Liver (tissue), 9 donors: Measurements from ENCODE around the gene TOR3A. TPM values are rescaled to one million over a fixed set of nuclear protein-coding genes. Genes with fewer than 3 reads are reported as not detected.

ENCODE experiments used
- DNase-seq: peaks from one replicate; pipeline ENCODE4 v3.0.0-alpha.2; 2017; ENCODE audit warnings: low spot score
- H3K27ac ChIP-seq, 2 donors: one replicate each; pipeline ENCODE4 v1.7.0; 2013; ENCODE audit warnings: inconsistent platforms in 2 of 2, low read length in 2 of 2, control low read depth in 1 of 2, low read depth in 1 of 2, mild to moderate bottlenecking in 1 of 2
- H3K27me3 ChIP-seq, 4 donors: one replicate each; pipeline versions ENCODE4 v1.6.1 to v1.7.0; 2013; ENCODE audit warnings: low read length in 3 of 4, inconsistent platforms in 1 of 4, mild to moderate bottlenecking in 1 of 4, moderate library complexity in 1 of 4; ENCODE audit not compliant: control insufficient read depth in 4 of 4, insufficient read depth in 4 of 4
- H3K36me3 ChIP-seq, 4 donors: one replicate each; pipeline versions ENCODE4 v1.6.1 to v1.7.0; 2013; ENCODE audit warnings: low read length in 3 of 4, mild to moderate bottlenecking in 3 of 4, low read depth in 1 of 4, moderate library complexity in 1 of 4; ENCODE audit not compliant: control insufficient read depth in 4 of 4, insufficient read depth in 3 of 4
- H3K4me1 ChIP-seq, 4 donors: one replicate each; pipeline versions ENCODE4 v1.6.1 to v1.7.0; 2013; ENCODE audit warnings: low read length in 3 of 4, mild to moderate bottlenecking in 3 of 4, moderate library complexity in 1 of 4; ENCODE audit not compliant: control insufficient read depth in 4 of 4, insufficient read depth in 4 of 4
- H3K4me3 ChIP-seq, 3 donors: one replicate each; pipeline versions ENCODE4 v1.6.1 to v1.7.0; 2013; ENCODE audit warnings: low read length in 3 of 3, control low read depth in 1 of 3, low read depth in 1 of 3, mild to moderate bottlenecking in 1 of 3
- H3K9ac ChIP-seq, 2 donors: one replicate each; pipeline ENCODE4 v1.7.0; 2013; ENCODE audit warnings: low read length in 2 of 2, mild to moderate bottlenecking in 2 of 2, moderate library complexity in 2 of 2, control low read depth in 1 of 2, low read depth in 1 of 2
- H3K9me3 ChIP-seq, 4 donors: one replicate each; pipeline versions ENCODE4 v1.6.1 to v1.7.0; 2013; ENCODE audit warnings: low read length in 3 of 4; ENCODE audit not compliant: control insufficient read depth in 4 of 4
- FOXA2 ChIP-seq: IDR thresholded peaks from 2 replicates; pipeline ENCODE4 v1.6.1; 2016; ENCODE audit warnings: antibody characterized with exemption
- HNF4A ChIP-seq, 2 donors: conservative IDR thresholded peaks; 2 replicates each; pipeline ENCODE4 v1.6.1; 2016; ENCODE audit warnings: antibody characterized with exemption in 2 of 2, mild to moderate bottlenecking in 2 of 2
- NR2F2 ChIP-seq: IDR thresholded peaks from 2 replicates; pipeline ENCODE4 v1.6.1; 2016; ENCODE audit warnings: antibody characterized with exemption
- RAD21 ChIP-seq, 2 donors: IDR thresholded peaks; 2 replicates each; pipeline ENCODE4 v1.6.1; 2016; ENCODE audit warnings: antibody characterized with exemption in 2 of 2, mild to moderate bottlenecking in 2 of 2
- RXRA ChIP-seq, 2 donors: IDR thresholded peaks; 2 replicates each; pipeline ENCODE4 v1.6.1; 2017 to 2018; ENCODE audit warnings: antibody characterized with exemption in 2 of 2, mild to moderate bottlenecking in 1 of 2
- SP1 ChIP-seq: IDR thresholded peaks from 2 replicates; pipeline ENCODE4 v1.6.1; 2018; ENCODE audit warnings: antibody characterized with exemption, mild to moderate bottlenecking
- TAF1 ChIP-seq: conservative IDR thresholded peaks from 2 replicates; pipeline ENCODE4 v1.6.1; 2016; ENCODE audit warnings: antibody characterized with exemption, mild to moderate bottlenecking
- YY1 ChIP-seq: IDR thresholded peaks from 2 replicates; pipeline ENCODE4 v1.6.1; 2016; ENCODE audit warnings: antibody characterized with exemption, mild to moderate bottlenecking
- WGBS: extraction: QIAGEN DNeasy Blood & Tissue Kit; methylation state at CpG from one replicate; pipeline ENCODE4 v1.1.7; 2013; 5-methylcytosine and 5-hydroxymethylcytosine counted together
- polyA plus RNA-seq, 2 donors: library from polyadenylated mRNA; stranded (reverse) in 1 of 2; unstranded in 1 of 2; fragments of 200-250 nt in 1 of 2; fragments of >200 nt in 1 of 2; fragmentation: Nextera tagmentation in 1 of 2; extraction: Ambion mirVana in 1 of 2; gene quantifications; one replicate each; pipeline versions ENCODE4 v1.2.1 to v1.2.3, GENCODE V29; 2013 to 2015
- total RNA-seq, 2 donors: library from RNA; depleted of rRNA; stranded (reverse); fragments of >200 nt; gene quantifications; one replicate each; pipeline ENCODE4 v1.2.3, GENCODE V29; 2014
- TF ChIP-seq, protein P1 (sequence below): IDR thresholded peaks from 2 replicates; pipeline ENCODE4 v1.6.1; 2016; ENCODE audit warnings: antibody characterized with exemption
- TF ChIP-seq, protein P2 (sequence below): IDR thresholded peaks from 2 replicates; pipeline ENCODE4 v1.6.1; 2016; ENCODE audit warnings: antibody characterized with exemption
- TF ChIP-seq, protein P3 (sequence below): IDR thresholded peaks from 2 replicates; pipeline ENCODE4 v1.6.1; 2016; ENCODE audit warnings: antibody characterized with exemption
- TF ChIP-seq, protein P4 (sequence below): IDR thresholded peaks from 2 replicates; pipeline ENCODE4 v1.6.1; 2016; ENCODE audit warnings: antibody characterized with exemption, mild to moderate bottlenecking
- TF ChIP-seq, protein P5 (sequence below): fragments of 150-350 bp; IDR thresholded peaks from 2 replicates; pipeline ENCODE4 v1.5.1; 2017; ENCODE audit warnings: improper control_type of control experiment, low read depth, low read length; ENCODE audit not compliant: missing input control
- donor health status: healthy.
- donor health status: healthy.
- donor health status: healthy.
- donor health status: healthy.
- donor health status: healthy.

The TOR3A gene
- total and polyA plus RNA-seq, 4 donors, result 14.3 to 31.0 (median 23.5) TPM

DNA sequence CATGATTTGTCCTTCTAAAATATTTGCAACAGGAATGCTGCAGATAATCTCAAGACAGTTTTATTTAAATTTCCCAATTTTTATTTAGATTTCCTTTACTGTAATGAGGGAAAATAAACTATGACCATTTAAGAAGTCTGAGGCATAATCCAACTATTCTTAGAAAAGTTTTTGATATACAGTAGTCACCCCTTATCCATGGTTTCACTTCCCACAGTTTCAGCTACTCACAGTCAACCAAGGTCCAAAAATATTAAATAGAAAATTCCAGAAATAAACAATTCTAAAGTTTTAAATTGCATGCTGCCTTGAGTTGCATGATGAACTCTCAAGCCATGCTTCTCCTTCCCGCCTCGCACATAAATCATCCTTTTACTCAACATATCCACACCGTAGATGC lies 33.3 kb downstream of the TOR3A start:
- Histone ChIP-seq H3K27ac (no peak overlapping the region), H3K36me3 (peaks cover 6 to 14% (median 8%) of the 10 kb centered on the region in 4 donors), H3K4me1 (peaks cover 3 to 12% (median 10%) of the 10 kb centered on the region in 4 donors), H3K9me3 (no peaks in the 10 kb centered on the region), H3K27me3 (no peaks in the 10 kb centered on the region), H3K9ac (no peak overlapping the region), H3K4me3 (no peak overlapping the region)
- WGBS, result 98% methylated on average over 3 of the region's 3 CpGs
- TF ChIP-seq, protein P1, sequence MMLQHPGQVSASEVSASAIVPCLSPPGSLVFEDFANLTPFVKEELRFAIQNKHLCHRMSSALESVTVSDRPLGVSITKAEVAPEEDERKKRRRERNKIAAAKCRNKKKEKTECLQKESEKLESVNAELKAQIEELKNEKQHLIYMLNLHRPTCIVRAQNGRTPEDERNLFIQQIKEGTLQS, result no peak
- TF ChIP-seq RAD21 (IDR thresholded peaks at IDR 0.05) (no peak), HNF4A (conservative IDR thresholded peaks at IDR 0.05) (no peak), RXRA (IDR thresholded peaks at IDR 0.05) (no peak), FOXA2 (no peak), NR2F2 (no peak), TAF1 (no peak), SP1 (no peak)
- TF ChIP-seq, protein P2, sequence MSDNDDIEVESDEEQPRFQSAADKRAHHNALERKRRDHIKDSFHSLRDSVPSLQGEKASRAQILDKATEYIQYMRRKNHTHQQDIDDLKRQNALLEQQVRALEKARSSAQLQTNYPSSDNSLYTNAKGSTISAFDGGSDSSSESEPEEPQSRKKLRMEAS, result no peak
- TF ChIP-seq, protein P3, sequence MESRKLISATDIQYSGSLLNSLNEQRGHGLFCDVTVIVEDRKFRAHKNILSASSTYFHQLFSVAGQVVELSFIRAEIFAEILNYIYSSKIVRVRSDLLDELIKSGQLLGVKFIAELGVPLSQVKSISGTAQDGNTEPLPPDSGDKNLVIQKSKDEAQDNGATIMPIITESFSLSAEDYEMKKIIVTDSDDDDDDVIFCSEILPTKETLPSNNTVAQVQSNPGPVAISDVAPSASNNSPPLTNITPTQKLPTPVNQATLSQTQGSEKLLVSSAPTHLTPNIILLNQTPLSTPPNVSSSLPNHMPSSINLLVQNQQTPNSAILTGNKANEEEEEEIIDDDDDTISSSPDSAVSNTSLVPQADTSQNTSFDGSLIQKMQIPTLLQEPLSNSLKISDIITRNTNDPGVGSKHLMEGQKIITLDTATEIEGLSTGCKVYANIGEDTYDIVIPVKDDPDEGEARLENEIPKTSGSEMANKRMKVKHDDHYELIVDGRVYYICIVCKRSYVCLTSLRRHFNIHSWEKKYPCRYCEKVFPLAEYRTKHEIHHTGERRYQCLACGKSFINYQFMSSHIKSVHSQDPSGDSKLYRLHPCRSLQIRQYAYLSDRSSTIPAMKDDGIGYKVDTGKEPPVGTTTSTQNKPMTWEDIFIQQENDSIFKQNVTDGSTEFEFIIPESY, result no peak
- no peak for DNase-seq

DNA sequence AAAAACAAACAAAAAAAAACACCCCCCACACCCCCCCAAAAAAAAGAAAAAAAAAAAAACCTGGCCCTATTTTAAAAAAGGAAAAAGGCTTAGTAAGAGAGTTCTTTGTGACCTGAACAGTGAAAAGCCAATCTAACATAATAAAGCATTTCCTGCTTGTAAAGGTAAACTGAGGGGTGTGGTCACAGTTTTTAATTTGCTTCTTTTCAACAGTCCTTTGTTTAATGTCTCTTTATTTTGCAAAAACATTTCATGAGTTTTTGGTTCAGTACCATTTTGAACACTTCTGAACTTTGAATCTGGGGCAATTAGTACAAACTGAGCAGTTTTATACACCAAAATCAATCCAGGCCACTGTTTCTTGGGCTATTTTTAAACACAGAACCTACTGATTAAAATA lies 37.6 kb downstream of the TOR3A start:
- Histone ChIP-seq H3K36me3 (peaks cover 3 to 10% (median 6%) of the 10 kb centered on the region in 4 donors), H3K27ac (no peak overlapping the region), H3K4me1 (peaks cover 3 to 23% (median 18%) of the 10 kb centered on the region in 4 donors), H3K9ac (no peak overlapping the region), H3K27me3 (no peaks in the 10 kb centered on the region), H3K9me3 (no peaks in the 10 kb centered on the region), H3K4me3 (no peak overlapping the region)
- DNase-seq, result no peak
- TF ChIP-seq NR2F2, result no peak
- TF ChIP-seq YY1, result no peak
- TF ChIP-seq FOXA2, result no peak
- TF ChIP-seq HNF4A (conservative IDR thresholded peaks at IDR 0.05), result peak; percentile 49 to 56

DNA sequence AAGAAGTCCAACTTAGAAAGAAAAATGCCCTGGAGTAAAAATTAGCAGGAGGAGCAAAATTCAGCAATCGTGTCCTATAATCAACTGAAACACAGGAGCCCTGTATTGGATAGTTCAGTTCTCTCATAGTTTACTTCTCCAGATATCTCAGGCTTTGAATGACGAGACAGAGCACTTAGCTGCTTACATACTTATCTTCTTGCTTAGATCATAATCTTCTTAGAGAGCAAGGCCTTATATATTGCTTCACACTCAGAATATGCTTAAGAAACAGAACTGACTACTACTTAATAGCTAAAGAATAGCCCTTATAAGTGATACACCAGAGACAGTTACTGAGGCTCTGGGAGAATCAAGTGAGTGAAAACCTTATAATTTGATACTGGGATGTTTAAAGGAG lies 38.9 kb downstream of the TOR3A start:
- no peak for DNase-seq
- Histone ChIP-seq H3K27me3 (no peaks in the 10 kb centered on the region), H3K4me1 (peaks cover 3 to 23% (median 18%) of the 10 kb centered on the region in 4 donors), H3K4me3 (no peak overlapping the region), H3K27ac (no peak overlapping the region), H3K9me3 (no peaks in the 10 kb centered on the region), H3K9ac (no peak overlapping the region), H3K36me3 (peaks cover 1 to 8% (median 6%) of the 10 kb centered on the region in 4 donors)
- TF ChIP-seq RXRA (IDR thresholded peaks at IDR 0.05) (no peak), YY1 (no peak), SP1 (no peak)
- TF ChIP-seq, protein P4, sequence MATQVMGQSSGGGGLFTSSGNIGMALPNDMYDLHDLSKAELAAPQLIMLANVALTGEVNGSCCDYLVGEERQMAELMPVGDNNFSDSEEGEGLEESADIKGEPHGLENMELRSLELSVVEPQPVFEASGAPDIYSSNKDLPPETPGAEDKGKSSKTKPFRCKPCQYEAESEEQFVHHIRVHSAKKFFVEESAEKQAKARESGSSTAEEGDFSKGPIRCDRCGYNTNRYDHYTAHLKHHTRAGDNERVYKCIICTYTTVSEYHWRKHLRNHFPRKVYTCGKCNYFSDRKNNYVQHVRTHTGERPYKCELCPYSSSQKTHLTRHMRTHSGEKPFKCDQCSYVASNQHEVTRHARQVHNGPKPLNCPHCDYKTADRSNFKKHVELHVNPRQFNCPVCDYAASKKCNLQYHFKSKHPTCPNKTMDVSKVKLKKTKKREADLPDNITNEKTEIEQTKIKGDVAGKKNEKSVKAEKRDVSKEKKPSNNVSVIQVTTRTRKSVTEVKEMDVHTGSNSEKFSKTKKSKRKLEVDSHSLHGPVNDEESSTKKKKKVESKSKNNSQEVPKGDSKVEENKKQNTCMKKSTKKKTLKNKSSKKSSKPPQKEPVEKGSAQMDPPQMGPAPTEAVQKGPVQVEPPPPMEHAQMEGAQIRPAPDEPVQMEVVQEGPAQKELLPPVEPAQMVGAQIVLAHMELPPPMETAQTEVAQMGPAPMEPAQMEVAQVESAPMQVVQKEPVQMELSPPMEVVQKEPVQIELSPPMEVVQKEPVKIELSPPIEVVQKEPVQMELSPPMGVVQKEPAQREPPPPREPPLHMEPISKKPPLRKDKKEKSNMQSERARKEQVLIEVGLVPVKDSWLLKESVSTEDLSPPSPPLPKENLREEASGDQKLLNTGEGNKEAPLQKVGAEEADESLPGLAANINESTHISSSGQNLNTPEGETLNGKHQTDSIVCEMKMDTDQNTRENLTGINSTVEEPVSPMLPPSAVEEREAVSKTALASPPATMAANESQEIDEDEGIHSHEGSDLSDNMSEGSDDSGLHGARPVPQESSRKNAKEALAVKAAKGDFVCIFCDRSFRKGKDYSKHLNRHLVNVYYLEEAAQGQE, result no peak
- TF ChIP-seq, protein P1, result no peak
- TF ChIP-seq, protein P5, sequence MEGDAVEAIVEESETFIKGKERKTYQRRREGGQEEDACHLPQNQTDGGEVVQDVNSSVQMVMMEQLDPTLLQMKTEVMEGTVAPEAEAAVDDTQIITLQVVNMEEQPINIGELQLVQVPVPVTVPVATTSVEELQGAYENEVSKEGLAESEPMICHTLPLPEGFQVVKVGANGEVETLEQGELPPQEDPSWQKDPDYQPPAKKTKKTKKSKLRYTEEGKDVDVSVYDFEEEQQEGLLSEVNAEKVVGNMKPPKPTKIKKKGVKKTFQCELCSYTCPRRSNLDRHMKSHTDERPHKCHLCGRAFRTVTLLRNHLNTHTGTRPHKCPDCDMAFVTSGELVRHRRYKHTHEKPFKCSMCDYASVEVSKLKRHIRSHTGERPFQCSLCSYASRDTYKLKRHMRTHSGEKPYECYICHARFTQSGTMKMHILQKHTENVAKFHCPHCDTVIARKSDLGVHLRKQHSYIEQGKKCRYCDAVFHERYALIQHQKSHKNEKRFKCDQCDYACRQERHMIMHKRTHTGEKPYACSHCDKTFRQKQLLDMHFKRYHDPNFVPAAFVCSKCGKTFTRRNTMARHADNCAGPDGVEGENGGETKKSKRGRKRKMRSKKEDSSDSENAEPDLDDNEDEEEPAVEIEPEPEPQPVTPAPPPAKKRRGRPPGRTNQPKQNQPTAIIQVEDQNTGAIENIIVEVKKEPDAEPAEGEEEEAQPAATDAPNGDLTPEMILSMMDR, result no peak
- WGBS, result 69% methylated on average over 2 of the region's 2 CpGs
